Measurements from ENCODE around the gene ZNF69.
"Not testable (repeated sequence)": the region's sequence is repeated elsewhere in the genome, so short reads cannot be mapped to it uniquely, and the experiment has no call there.

Gene ZNF69

GRCh38 chr19:11894851-11895250 lies 7.3 kb downstream of the ZNF69 start:
- no peak for DNase-seq (ENCODE audit: low read depth)

DNA sequence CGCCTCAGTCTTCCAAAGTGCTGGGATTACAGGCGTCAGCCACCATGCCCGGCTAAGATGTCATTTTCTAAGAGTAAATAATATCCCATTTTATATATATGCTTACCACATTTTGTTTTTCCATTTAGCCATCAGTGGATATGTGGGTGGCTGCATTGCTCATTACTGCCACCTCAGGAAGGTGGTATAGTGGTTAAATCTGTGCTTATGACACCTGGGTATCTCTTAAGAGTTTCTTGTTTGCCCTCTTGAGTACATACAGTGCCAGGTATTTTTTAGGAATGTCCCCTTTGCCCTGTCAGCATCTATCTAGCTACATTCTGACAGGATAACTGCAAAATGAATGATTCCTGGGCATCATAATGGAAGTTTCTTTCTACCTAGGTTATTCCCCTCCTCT lies 14.6 kb downstream of the ZNF69 start:
- no peak for DNase-seq (ENCODE audit: low read depth)

DNA sequence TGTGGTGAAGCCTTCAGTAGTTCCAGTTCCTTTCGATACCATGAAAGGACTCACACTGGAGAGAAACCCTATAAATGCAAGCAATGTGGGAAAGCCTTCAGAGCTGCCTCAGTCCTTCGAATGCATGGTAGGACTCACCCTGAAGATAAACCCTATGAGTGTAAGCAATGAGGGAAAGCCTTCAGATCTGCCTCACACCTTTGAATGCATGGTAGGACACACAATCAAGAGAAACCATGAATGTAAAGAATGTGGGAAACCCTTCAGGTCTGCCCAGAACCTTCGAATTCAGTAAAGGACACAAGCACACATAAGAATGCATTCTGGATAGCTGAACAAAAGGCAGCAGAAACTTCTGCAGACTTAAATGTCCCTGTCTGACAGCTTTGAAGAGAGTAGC lies 18.3 kb downstream of the ZNF69 start:
- no peak for DNase-seq (ENCODE audit: low read depth)

DNA sequence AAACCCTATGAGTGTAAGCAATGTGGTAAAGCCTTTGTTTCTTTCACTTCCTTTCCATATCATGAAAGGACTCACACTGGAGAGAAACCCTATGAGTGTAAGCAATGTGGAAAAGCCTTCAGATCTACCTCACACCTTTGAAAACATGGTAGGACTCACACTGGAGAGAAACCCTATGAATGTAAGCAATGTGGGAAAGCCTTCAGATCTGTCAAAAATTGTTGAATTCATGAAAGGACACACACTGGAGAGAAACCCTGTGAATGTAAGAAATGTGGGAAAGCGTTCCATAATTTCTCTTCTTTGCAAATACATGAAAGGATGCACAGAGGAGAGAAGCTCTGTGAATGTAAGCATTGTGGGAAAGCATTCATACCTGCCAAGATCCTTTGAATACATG lies 24.4 kb downstream of the ZNF69 start:
- DNase-seq (ENCODE audit: low read depth): not testable (repeated sequence)

GRCh38 chr19:11914417-11915051 lies 27.0 kb downstream of the ZNF69 start:
- not testable (repeated sequence) for DNase-seq (ENCODE audit: low read depth)

- no peak for DNase-seq (ENCODE audit: low read depth)
Measured at GRCh38 chr19:11921852-11922495, 34.4 kb downstream of the ZNF69 start.

- peak; percentile 91 for DNase-seq (ENCODE audit: low read depth)
Measured at GRCh38 chr19:11924886-11925650, 37.5 kb downstream of the ZNF69 start, which contains the start of gene ZNF700. TSS of gene ZNF700 (plus strand) at chr19:11925107. CDS start at chr19:11925211, 104 bp downstream.

DNA sequence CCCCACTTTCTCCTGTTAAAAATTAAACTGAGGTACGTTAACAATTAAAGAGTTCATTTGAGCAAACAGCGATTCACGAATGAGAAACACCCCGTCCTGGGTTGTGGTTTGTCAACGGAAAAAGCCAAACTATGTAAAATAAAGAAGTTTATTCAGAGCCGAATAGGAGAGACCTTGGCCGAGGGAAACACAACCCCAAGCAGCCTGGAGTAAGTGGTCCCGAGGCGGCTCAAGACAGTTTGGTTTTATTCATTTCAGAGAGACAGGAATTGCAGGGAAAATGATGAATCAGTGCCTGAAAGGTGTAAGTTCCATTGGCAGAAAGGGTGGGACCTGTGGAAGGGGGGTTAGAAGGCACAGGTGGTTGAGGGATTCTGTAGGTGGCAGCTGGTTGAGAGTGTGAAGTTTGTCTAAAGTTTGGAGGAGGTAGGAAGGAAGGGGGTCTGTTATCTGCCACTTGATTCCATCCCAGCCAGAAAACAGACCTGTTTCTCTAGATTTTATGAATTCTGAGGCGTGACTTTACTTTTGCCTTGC lies 38.1 kb downstream of the ZNF69 start:
- DNase-seq (ENCODE audit: low read depth): not testable (repeated sequence)

DNA sequence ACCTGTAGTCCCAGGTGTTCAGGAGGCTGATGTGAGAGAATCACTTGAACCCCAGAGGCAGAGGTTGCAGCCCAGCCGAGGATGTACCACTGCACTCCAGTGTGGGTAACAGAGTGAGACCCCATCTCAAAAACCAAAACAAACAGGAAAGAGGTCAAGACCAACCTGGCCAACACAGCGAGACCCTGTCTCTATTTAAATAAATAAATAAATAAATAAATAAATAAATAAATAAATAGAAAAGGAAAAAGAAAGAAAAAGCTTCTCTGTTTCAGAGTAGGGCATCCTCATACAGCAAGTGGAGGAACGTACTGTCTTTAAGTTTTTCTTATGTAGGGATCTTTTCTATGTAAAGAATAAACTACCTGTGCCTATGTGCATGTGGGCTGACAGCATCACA lies 39.6 kb downstream of the ZNF69 start:
- no peak for DNase-seq (ENCODE audit: low read depth)

GRCh38 chr19:11931051-11931450 lies 43.5 kb downstream of the ZNF69 start:
- DNase-seq (ENCODE audit: low read depth): no peak

DNA sequence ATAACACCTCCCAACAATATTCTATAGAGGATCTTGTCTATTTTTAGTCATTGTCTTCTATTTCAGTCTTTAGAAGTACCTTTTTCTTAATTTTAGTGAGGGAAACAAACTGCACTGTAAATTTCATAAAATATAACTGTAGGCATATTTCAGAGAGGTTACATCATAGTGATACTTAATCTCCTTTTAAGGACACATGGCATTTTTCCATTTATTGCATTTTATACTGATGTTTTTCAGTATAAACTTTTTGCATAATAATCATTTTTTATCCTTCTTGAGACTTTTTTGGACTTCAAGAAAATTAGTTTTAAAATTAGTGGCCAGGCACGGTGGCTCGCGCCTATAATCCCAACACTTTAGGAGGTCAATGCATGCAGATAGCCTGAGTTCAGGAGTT lies 43.9 kb downstream of the ZNF69 start:
- no peak for DNase-seq (ENCODE audit: low read depth)

DNA sequence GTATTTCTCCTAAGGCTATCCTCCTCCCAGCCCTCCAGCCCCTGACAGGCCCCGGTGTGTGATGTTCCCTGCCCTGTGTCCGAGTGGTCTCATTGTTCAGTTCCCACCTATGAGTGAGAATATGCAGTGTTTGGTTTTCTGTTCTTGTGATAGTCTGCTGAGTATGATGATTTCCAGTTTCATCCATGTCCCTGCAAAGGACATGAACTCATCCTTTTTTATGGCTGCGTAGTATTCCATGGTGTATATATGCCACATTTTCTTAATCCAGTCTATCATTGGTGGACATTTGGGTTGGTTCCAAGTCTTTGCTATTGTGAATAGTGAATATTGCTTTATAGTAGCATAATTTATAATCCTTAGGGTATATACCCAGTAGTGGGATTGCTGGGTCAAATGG lies 48.2 kb downstream of the ZNF69 start:
- DNase-seq (ENCODE audit: low read depth): not testable (repeated sequence)

DNA sequence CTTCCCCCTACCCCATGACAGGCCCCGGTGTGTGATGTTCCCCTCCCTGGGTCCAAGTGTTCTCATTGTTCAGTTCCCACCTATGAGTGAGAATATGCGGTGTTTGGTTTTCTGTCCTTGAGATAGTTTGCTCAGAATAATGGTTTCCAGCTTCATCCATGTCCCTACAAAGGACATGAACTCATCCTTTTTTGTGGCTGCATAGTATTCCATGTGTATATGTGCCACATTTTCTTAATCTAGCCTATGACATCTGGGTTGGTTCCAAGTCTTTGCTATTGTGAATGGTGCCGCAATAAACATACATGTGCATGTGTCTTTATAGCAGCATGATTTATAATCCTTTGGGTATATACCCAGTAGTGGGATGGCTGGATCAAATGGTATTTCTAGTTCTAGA lies 50.8 kb downstream of the ZNF69 start:
- not testable (repeated sequence) for DNase-seq (ENCODE audit: low read depth)

- not testable (repeated sequence) for DNase-seq (ENCODE audit: low read depth)
Measured at GRCh38 chr19:11941361-11941887, 53.8 kb downstream of the ZNF69 start.

DNA sequence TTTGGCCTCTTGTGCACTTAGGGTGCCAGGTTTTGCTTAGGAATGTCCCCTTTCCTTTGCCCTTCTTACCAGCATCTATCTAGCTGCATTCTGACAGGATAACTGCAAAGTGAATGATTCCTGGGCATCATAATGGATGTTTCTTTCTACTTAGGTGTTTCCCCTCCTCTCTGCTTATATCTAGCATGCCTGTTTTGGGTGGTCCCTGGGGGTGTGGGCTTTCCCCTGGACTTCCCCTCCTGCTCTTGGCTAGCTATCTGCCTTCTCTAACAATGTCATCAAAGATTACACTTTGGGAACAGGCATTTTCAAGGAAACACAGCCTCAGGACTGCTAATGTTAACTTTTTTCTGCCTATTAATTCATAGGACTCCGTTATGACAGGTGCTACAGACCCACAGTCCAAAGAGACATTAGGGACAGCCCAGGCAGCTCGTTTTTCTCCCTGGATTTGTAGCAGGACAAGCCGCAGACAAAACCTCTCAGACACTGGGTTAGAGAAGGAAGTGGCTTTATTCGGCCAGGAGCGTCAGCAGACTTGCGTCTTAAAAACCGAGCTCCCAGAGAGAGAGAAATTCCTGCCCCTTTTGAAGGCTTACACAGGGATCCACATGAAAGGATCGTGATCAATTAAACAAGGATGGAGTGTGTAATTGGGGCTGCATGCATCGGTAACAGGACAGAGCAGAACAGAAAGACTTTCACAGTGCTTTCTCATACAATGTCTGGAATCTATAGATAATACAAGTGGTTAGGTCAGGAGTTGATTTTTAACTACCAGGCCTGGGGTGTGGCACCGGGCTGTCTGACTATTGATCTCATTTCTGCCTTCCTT lies 54.6 kb downstream of the ZNF69 start:
- no peak for DNase-seq (ENCODE audit: low read depth)

- DNase-seq (ENCODE audit: low read depth): no peak
Measured at GRCh38 chr19:11942843-11943108, 55.2 kb downstream of the ZNF69 start.

GRCh38 chr19:11944656-11945055 lies 57.1 kb downstream of the ZNF69 start:
- no peak for DNase-seq (ENCODE audit: low read depth)

- DNase-seq (ENCODE audit: low read depth): no peak
Measured at GRCh38 chr19:11948646-11949045, 61.1 kb downstream of the ZNF69 start.

DNA sequence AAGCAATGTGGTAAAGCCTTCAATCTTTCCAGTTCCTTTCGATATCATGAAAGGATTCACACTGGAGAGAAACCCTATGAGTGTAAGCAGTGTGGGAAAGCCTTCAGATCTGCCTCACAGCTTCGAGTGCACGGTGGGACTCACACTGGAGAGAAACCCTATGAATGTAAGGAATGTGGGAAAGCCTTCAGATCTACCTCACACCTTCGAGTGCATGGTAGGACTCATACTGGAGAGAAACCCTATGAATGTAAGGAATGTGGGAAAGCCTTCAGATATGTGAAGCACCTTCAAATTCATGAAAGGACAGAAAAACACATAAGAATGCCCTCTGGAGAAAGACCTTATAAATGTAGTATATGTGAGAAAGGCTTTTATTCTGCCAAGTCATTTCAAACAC lies 61.6 kb downstream of the ZNF69 start:
- DNase-seq (ENCODE audit: low read depth): no peak

DNA sequence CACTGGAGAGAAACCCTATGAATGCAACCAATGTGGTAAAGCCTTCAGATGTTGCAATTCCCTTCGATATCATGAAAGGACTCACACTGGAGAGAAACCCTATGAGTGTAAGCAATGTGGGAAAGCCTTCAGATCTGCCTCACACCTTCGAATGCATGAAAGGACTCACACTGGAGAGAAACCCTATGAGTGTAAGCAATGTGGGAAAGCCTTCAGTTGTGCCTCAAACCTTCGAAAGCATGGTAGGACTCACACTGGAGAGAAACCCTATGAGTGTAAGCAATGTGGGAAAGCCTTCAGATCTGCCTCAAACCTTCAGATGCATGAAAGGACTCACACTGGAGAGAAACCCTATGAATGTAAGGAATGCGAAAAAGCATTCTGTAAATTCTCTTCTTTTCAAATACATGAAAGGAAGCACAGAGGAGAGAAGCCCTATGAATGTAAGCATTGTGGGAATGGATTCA lies 62.1 kb downstream of the ZNF69 start:
- DNase-seq (ENCODE audit: low read depth): not testable (repeated sequence)

DNA sequence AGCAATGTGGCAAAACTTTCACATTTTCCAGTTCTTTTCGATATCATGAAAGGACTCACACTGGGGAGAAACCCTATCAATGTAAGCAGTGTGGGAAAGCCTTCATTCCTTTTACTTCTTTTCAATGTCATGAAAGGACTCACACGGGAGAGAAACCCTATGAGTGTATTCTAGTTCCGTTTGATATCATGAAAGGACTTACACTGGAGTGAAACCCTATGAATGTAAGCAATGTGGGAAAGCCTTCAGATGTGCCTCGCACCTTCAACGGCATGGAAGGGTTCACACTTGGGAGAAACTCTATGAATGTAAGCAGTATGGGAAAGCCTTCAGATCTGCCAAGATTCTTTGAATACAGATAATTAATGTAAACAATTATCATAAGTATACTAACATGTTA lies 62.7 kb downstream of the ZNF69 start:
- DNase-seq (ENCODE audit: low read depth): no peak

Measured in activated T-cell treated with anti-CD3 and anti-CD28 coated beads for 24 hours (primary cell).